GM12878 (cell line): Measurements from ENCODE around the gene FBXW12. TPM values are rescaled to one million over a fixed set of nuclear protein-coding genes. Genes with fewer than 3 reads are reported as not detected.

Experiments used
- ATAC-seq: fragments of 200-7000 bp; cut with Tn5 transposase; 3 replicates; pipeline ENCODE4 v1.9.1; 2020; ENCODE audit warnings: mild to moderate bottlenecking, moderate library complexity
- BruUV-seq: library from RNA; stranded (reverse); fragments of 400-500 nt; replicated peaks from 2 replicates; lab custom pipeline; 2021; lab: Mats Ljungman, UMichigan
- CTCF ChIA-PET: fragments of 300-600 bp; sonication (Branson Sonifier 250); formaldehyde crosslinking; extraction: SDS; loops from one replicate; lab custom pipeline; 2021; ENCODE audit warnings: inconsistent platforms; lab: Yijun Ruan, JAX
- POLR2A ChIA-PET: fragments of 350-600 bp; formaldehyde crosslinking; extraction: SDS; loops from one replicate; lab custom pipeline; 2021; ENCODE audit warnings: inconsistent platforms; lab: Charles Lee
- RAD21 ChIA-PET: fragments of 300-600 bp; sonication (Branson Sonifier 250); formaldehyde crosslinking; loops from one replicate; lab custom pipeline; 2023; ENCODE audit warnings: antibody characterized with exemption; ENCODE audit not compliant: unreplicated experiment; lab: Charles Lee
- SMC1A ChIA-PET: fragments of 300-600 bp; sonication (Branson Sonifier 250); formaldehyde crosslinking; loops from one replicate; lab custom pipeline; 2023; ENCODE audit not compliant: unreplicated experiment, uncharacterized antibody; lab: Charles Lee
- DNase-seq: peaks from one replicate; pipeline ENCODE4 v3.0.0-alpha.2; 2011; ENCODE audit warnings: low read depth, low spot score
- FAIRE-seq: peaks from 3 replicates; lab custom pipeline; 2011; peaks lifted over from hg19 to GRCh38; lab: Jason Lieb, UNC
- H2AFZ ChIP-seq: 2 replicates; pipeline ENCODE4 v1.6.0; 2011; ENCODE audit warnings: low read depth, low read length, control low read depth; ENCODE audit not compliant: control insufficient read depth
- H3K27ac ChIP-seq: 2 replicates; pipeline ENCODE4 v1.5.1; 2011; ENCODE audit warnings: control low read depth; ENCODE audit not compliant: control insufficient read depth, insufficient read depth
- H3K27me3 ChIP-seq, 2 experiments: replicated peaks in 1 of 2; 2 replicates each; pipeline versions ENCODE4 v1.6.0 to v1.6.1; 2011; ENCODE audit warnings: low read length in 1 of 2; ENCODE audit not compliant: control insufficient read depth in 2 of 2, insufficient read depth in 2 of 2
- H3K36me3 ChIP-seq, 2 experiments: 2 replicates each; pipeline ENCODE4 v1.5.1; 2011; ENCODE audit warnings: low read length in 1 of 2; ENCODE audit not compliant: control insufficient read depth in 2 of 2, insufficient read depth in 2 of 2
- H3K4me1 ChIP-seq: 2 replicates; pipeline ENCODE4 v1.6.1; 2011; ENCODE audit warnings: mild to moderate bottlenecking, low read length, moderate library complexity, mixed read lengths; ENCODE audit not compliant: control insufficient read depth, insufficient read depth
- H3K4me2 ChIP-seq: 2 replicates; pipeline ENCODE4 v1.6.0; 2011; ENCODE audit warnings: control low read depth; ENCODE audit not compliant: control insufficient read depth, insufficient read depth
- H3K4me3 ChIP-seq: fragments of 200-600 bp; sonication (generic); 2 replicates; pipeline ENCODE4 v1.5.1; 2016
- H3K79me2 ChIP-seq: 2 replicates; pipeline ENCODE4 v1.6.0; 2011; ENCODE audit warnings: low read length; ENCODE audit not compliant: control insufficient read depth, insufficient read depth
- H3K9ac ChIP-seq: 2 replicates; pipeline ENCODE4 v1.8.0; 2011; ENCODE audit warnings: low read length, control low read depth, mixed read lengths; ENCODE audit not compliant: control insufficient read depth, insufficient read depth
- H3K9me3 ChIP-seq: replicated peaks from 3 replicates; pipeline ENCODE4 v1.5.1; 2011; ENCODE audit warnings: mild to moderate bottlenecking, low read length; ENCODE audit not compliant: control insufficient read depth, insufficient read depth
- H4K20me1 ChIP-seq: 2 replicates; pipeline ENCODE4 v1.6.0; 2011; ENCODE audit not compliant: control insufficient read depth, insufficient read depth
- CBFB ChIP-seq: IDR thresholded peaks from 2 replicates; pipeline ENCODE4 v1.6.1; 2016; ENCODE audit warnings: antibody characterized with exemption, low read depth
- ESRRA ChIP-seq: IDR thresholded peaks from 2 replicates; pipeline ENCODE4 v1.6.1; 2012; ENCODE audit warnings: mild to moderate bottlenecking, low read length, improper control_type of control experiment
- EZH2 ChIP-seq: IDR thresholded peaks from 2 replicates; pipeline ENCODE4 v1.6.1; 2012; ENCODE audit warnings: low read depth, mild to moderate bottlenecking, control low read depth, inconsistent platforms, low read length, borderline replicate concordance; ENCODE audit not compliant: control insufficient read depth
- HDAC2 ChIP-seq: fragments of 200-600 bp; sonication (generic); IDR thresholded peaks from 2 replicates; pipeline ENCODE4 v1.6.1; 2017
- MEF2B ChIP-seq: fragments of 450-650 bp; IDR thresholded peaks from 2 replicates; pipeline ENCODE4 v1.6.1; 2018; ENCODE audit warnings: mild to moderate bottlenecking, moderate library complexity; ENCODE audit not compliant: partially characterized antibody, poor library complexity, severe bottlenecking
- NBN ChIP-seq: fragments of 450-650 bp; IDR thresholded peaks from 2 replicates; pipeline ENCODE4 v1.6.1; 2016
- NR2C1 ChIP-seq: fragments of 450-650 bp; IDR thresholded peaks from 2 replicates; pipeline ENCODE4 v1.6.1; 2017; ENCODE audit warnings: antibody characterized with exemption, mild to moderate bottlenecking, moderate library complexity
- RAD51 ChIP-seq: fragments of 450-650 bp; IDR thresholded peaks from 2 replicates; pipeline ENCODE4 v1.6.1; 2016; ENCODE audit warnings: moderate library complexity, mild to moderate bottlenecking, inconsistent platforms
- RBBP5 ChIP-seq: fragments of 200-600 bp; sonication (generic); conservative IDR thresholded peaks from 2 replicates; pipeline ENCODE4 v1.6.1; 2016
- RUNX3 ChIP-seq: IDR thresholded peaks from 2 replicates; pipeline ENCODE4 v1.6.1; 2012; ENCODE audit warnings: low read length, inconsistent platforms
- WGBS: methylation state at CpG from one replicate; pipeline ENCODE4 v1.1.6; 2016; ENCODE audit warnings: low lambda C conversion rate; ENCODE audit not compliant: insufficient replicate concordance, insufficient coverage; ENCODE audit errors: missing lambda C conversion rate; 5-methylcytosine and 5-hydroxymethylcytosine counted together
- in situ Hi-C: fragments of 300-500 bp; cut with MboI; formaldehyde crosslinking; loops from 9 replicates; pipeline ENCODE4 v1.14.3; 2018; ENCODE audit warnings: mixed read lengths
- intact Hi-C: fragments of 100-400 bp; cut with micrococcal nuclease; formaldehyde crosslinking; loops from one replicate; pipeline ENCODE4 v1.14.2; 2022; ENCODE audit not compliant: unreplicated experiment
- polyA plus RNA-seq, 11 experiments: library from polyadenylated mRNA; depleted of rRNA in 4 of 11; unstranded in 6 of 11; stranded (reverse) in 5 of 11; fragments of >200 nt; fragmentation: Nextera tagmentation in 4 of 11; fragmentation: Illumina TruSeq in 1 of 11; extraction: Ambion mirVana in 4 of 11; extraction: Trizol in 1 of 11; gene quantifications; 1 replicate in 1 of 11; 2 replicates in 10 of 11; pipeline versions ENCODE4 v1.2.1 to v1.2.3, GENCODE V29; 2011 to 2016; ENCODE audit warnings: inconsistent platforms in 2 of 11, missing spikeins in 2 of 11, low read depth in 1 of 11
- total RNA-seq, 4 experiments: library from RNA; depleted of rRNA in 3 of 4; stranded (reverse); fragments of >200 nt in 3 of 4; fragmentation: Illumina TruSeq in 1 of 4; extraction: Trizol in 1 of 4; gene quantifications; 2 replicates each; pipeline versions ENCODE4 v1.2.1 to v1.2.3, GENCODE V29; 2013 to 2021
- TF ChIP-seq, protein P1 (sequence below): IDR thresholded peaks from 2 replicates; pipeline ENCODE4 v1.6.1; 2011; ENCODE audit warnings: borderline replicate concordance, low read depth, mild to moderate bottlenecking, moderate library complexity, low read length; ENCODE audit not compliant: insufficient read depth, poor library complexity, severe bottlenecking
- TF ChIP-seq, protein P2 (sequence below): IDR thresholded peaks from 2 replicates; pipeline ENCODE4 v1.6.1; 2011; ENCODE audit warnings: mild to moderate bottlenecking, low read depth, low read length, moderate library complexity; ENCODE audit not compliant: insufficient replicate concordance
- TF ChIP-seq, protein P3 (sequence below): fragments of 450-650 bp; IDR thresholded peaks from 2 replicates; pipeline ENCODE4 v1.6.1; 2016; ENCODE audit warnings: mild to moderate bottlenecking, moderate library complexity, borderline replicate concordance
- TF ChIP-seq, protein P4 (sequence below): fragments of 450-650 bp; IDR thresholded peaks from 2 replicates; pipeline ENCODE4 v1.6.1; 2016; ENCODE audit warnings: mild to moderate bottlenecking
- TF ChIP-seq, protein P5 (sequence below): fragments of 450-650 bp; IDR thresholded peaks from 2 replicates; pipeline ENCODE4 v1.6.1; 2016; ENCODE audit warnings: mild to moderate bottlenecking

FBXW12 gene
- total and polyA plus RNA-seq, 10 of the 15 experiments (the other 5 are each of a cell fraction or from before 2014, with no cell fraction given), result 0.04 to 0.18 (median 0.12) TPM; not detected in 4

DNA sequence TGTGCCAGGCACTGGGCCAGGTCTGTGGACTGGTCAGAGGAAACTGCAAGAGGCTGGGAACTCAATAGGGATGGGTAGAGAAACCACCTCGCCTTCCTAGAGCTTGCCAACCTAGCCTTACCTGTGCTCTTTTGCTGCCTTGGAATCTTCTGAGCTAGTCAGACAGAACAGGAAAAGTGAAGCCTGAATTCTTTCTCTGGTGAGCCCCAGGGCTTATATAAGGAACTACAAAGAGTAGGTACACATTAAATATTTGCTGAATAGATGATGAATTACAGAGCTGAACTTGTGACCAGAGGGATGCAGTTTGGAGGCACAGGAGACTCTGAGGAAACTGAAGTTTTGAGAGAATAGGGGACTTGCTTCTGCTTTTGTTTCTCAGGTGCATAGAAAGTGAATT is 15.6 kb upstream of the FBXW12 start:
- BruUV-seq, result no TSS peak
- ChIA-PET SMC1A (no interaction called here), POLR2A (no interaction called here), RAD21 (no interaction called here), CTCF (no interaction called here)
- FAIRE-seq (no peak), DNase-seq (no peak), ATAC-seq (no peak)
- H2AFZ ChIP-seq, result no peak overlapping the region
- no peak overlapping the region for H3K9ac ChIP-seq
- in situ Hi-C loops, result no loop called here
- H3K79me2 ChIP-seq, result no peaks in the 10 kb centered on the region
- no peak overlapping the region for H3K4me3 ChIP-seq
- TF ChIP-seq, protein P1, sequence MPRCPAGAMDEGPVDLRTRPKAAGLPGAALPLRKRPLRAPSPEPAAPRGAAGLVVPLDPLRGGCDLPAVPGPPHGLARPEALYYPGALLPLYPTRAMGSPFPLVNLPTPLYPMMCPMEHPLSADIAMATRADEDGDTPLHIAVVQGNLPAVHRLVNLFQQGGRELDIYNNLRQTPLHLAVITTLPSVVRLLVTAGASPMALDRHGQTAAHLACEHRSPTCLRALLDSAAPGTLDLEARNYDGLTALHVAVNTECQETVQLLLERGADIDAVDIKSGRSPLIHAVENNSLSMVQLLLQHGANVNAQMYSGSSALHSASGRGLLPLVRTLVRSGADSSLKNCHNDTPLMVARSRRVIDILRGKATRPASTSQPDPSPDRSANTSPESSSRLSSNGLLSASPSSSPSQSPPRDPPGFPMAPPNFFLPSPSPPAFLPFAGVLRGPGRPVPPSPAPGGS, result no peak
- TF ChIP-seq, protein P2, sequence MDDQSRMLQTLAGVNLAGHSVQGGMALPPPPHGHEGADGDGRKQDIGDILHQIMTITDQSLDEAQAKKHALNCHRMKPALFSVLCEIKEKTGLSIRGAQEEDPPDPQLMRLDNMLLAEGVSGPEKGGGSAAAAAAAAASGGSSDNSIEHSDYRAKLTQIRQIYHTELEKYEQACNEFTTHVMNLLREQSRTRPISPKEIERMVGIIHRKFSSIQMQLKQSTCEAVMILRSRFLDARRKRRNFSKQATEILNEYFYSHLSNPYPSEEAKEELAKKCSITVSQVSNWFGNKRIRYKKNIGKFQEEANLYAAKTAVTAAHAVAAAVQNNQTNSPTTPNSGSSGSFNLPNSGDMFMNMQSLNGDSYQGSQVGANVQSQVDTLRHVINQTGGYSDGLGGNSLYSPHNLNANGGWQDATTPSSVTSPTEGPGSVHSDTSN, result no peak
- no peak for TF ChIP-seq RUNX3
- no peak for TF ChIP-seq EZH2
- no peak for TF ChIP-seq HDAC2
- no peak for TF ChIP-seq ESRRA
- no peak for TF ChIP-seq RAD51
- TF ChIP-seq, protein P3, sequence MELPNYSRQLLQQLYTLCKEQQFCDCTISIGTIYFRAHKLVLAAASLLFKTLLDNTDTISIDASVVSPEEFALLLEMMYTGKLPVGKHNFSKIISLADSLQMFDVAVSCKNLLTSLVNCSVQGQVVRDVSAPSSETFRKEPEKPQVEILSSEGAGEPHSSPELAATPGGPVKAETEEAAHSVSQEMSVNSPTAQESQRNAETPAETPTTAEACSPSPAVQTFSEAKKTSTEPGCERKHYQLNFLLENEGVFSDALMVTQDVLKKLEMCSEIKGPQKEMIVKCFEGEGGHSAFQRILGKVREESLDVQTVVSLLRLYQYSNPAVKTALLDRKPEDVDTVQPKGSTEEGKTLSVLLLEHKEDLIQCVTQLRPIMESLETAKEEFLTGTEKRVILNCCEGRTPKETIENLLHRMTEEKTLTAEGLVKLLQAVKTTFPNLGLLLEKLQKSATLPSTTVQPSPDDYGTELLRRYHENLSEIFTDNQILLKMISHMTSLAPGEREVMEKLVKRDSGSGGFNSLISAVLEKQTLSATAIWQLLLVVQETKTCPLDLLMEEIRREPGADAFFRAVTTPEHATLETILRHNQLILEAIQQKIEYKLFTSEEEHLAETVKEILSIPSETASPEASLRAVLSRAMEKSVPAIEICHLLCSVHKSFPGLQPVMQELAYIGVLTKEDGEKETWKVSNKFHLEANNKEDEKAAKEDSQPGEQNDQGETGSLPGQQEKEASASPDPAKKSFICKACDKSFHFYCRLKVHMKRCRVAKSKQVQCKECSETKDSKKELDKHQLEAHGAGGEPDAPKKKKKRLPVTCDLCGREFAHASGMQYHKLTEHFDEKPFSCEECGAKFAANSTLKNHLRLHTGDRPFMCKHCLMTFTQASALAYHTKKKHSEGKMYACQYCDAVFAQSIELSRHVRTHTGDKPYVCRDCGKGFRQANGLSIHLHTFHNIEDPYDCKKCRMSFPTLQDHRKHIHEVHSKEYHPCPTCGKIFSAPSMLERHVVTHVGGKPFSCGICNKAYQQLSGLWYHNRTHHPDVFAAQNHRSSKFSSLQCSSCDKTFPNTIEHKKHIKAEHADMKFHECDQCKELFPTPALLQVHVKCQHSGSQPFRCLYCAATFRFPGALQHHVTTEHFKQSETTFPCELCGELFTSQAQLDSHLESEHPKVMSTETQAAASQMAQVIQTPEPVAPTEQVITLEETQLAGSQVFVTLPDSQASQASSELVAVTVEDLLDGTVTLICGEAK, result no peak
- TF ChIP-seq RBBP5, result no peak
- no peak for TF ChIP-seq MEF2B
- no peak for TF ChIP-seq NR2C1
- TF ChIP-seq, protein P4, sequence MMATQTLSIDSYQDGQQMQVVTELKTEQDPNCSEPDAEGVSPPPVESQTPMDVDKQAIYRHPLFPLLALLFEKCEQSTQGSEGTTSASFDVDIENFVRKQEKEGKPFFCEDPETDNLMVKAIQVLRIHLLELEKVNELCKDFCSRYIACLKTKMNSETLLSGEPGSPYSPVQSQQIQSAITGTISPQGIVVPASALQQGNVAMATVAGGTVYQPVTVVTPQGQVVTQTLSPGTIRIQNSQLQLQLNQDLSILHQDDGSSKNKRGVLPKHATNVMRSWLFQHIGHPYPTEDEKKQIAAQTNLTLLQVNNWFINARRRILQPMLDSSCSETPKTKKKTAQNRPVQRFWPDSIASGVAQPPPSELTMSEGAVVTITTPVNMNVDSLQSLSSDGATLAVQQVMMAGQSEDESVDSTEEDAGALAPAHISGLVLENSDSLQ, result no peak
- TF ChIP-seq NBN, result no peak
- TF ChIP-seq, protein P5, sequence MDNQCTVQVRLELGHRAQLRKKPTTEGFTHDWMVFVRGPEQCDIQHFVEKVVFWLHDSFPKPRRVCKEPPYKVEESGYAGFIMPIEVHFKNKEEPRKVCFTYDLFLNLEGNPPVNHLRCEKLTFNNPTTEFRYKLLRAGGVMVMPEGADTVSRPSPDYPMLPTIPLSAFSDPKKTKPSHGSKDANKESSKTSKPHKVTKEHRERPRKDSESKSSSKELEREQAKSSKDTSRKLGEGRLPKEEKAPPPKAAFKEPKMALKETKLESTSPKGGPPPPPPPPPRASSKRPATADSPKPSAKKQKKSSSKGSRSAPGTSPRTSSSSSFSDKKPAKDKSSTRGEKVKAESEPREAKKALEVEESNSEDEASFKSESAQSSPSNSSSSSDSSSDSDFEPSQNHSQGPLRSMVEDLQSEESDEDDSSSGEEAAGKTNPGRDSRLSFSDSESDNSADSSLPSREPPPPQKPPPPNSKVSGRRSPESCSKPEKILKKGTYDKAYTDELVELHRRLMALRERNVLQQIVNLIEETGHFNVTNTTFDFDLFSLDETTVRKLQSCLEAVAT, result no peak
- TF ChIP-seq CBFB, result no peak
- H3K27ac ChIP-seq, result no peak overlapping the region
- H3K27me3 ChIP-seq, result no peaks in the 10 kb centered on the region
- H3K36me3 ChIP-seq, result no peaks in the 10 kb centered on the region
- H3K9me3 ChIP-seq, result peaks cover 4% of the 10 kb centered on the region; the same call in 2 of the 3 replicates
- H3K4me2 ChIP-seq, result no peak overlapping the region
- 0% methylated on average over 1 of the region's 1 CpG for WGBS
- intact Hi-C loops, result no loop called here
- no peaks in the 10 kb centered on the region for H3K4me1 ChIP-seq
- H4K20me1 ChIP-seq, result no peaks in the 10 kb centered on the region
